ENCODE data around the gene MAPKAP1. TPM values are rescaled to one million over a fixed set of nuclear protein-coding genes. Genes with fewer than 3 reads are reported as not detected.

Gene MAPKAP1
- total RNA-seq, 1 donor from 2014 or later = 84.9 TPM

GRCh38 chr9:125428902-125429467, 278.0 kb downstream of the MAPKAP1 start:
- ChIA-PET POLR2A (no interaction called here), CTCF (no interaction called here)
- Mint-ChIP-seq H3K4me3 (no peak overlapping the region), H3K27me3 (no peaks in the 10 kb centered on the region), H3K27ac (no peak overlapping the region), H3K9me3 (no peaks in the 10 kb centered on the region), H3K36me3 (ENCODE audit: low read depth) (no peaks in the 10 kb centered on the region), H3K4me1 (no peaks in the 10 kb centered on the region)
- DNase-seq (no peak), ATAC-seq (ENCODE audit: low read depth) (no peak)
- no peak for TF ChIP-seq CTCF (IDR thresholded peaks at IDR 0.05)
- intact Hi-C loops (cut with micrococcal nuclease) = no loop called here

GRCh38 chr9:125428060-125428901, 278.7 kb downstream of the MAPKAP1 start:
- H3K4me1 Mint-ChIP-seq = no peaks in the 10 kb centered on the region
- POLR2A ChIA-PET = no interaction called here
- ATAC-seq (ENCODE audit: low read depth) (no peak), DNase-seq (peak; percentile 37)
- no peak overlapping the region for H3K4me3 Mint-ChIP-seq
- H3K27me3 Mint-ChIP-seq = no peaks in the 10 kb centered on the region
- CTCF ChIA-PET = interaction anchor here (1.0 to 1.4 kb wide), 2 partner anchors 21 to 970 kb away, joined by 3 read pairs; no protein-coding TSS in a partner anchor
- intact Hi-C loops (cut with micrococcal nuclease) = no loop called here
- H3K9me3 Mint-ChIP-seq = no peaks in the 10 kb centered on the region
- H3K36me3 Mint-ChIP-seq (ENCODE audit: low read depth) = no peaks in the 10 kb centered on the region
- no peak for TF ChIP-seq CTCF (IDR thresholded peaks at IDR 0.05)
- H3K27ac Mint-ChIP-seq = no peak overlapping the region

- Mint-ChIP-seq H3K9me3 (no peaks in the 10 kb centered on the region), H3K27ac (no peak overlapping the region)
- CTCF ChIA-PET = interaction anchor here (1.0 to 1.4 kb wide), 2 partner anchors 20 to 971 kb away, joined by 3 read pairs; no protein-coding TSS in a partner anchor
These were observed 279.5 kb downstream of the MAPKAP1 start for GRCh38 chr9:125427556-125427955.

GRCh38 chr9:125426926-125427325, 280.1 kb downstream of the MAPKAP1 start:
- no peaks in the 10 kb centered on the region for H3K4me1 Mint-ChIP-seq
- H3K27ac Mint-ChIP-seq = no peak overlapping the region
- ChIA-PET CTCF (interaction anchor here (1.4 kb wide), 1 partner anchor 19 kb away, joined by 3 read pairs; no protein-coding TSS in a partner anchor), POLR2A (no interaction called here)
- DNase-seq = no peak
- no peak for ATAC-seq (ENCODE audit: low read depth)
- no peaks in the 10 kb centered on the region for H3K27me3 Mint-ChIP-seq
- no peak for TF ChIP-seq CTCF (IDR thresholded peaks at IDR 0.05)
- H3K4me3 Mint-ChIP-seq = no peak overlapping the region
- no peaks in the 10 kb centered on the region for H3K36me3 Mint-ChIP-seq (ENCODE audit: low read depth)
- intact Hi-C loops (cut with micrococcal nuclease) = no loop called here
- H3K9me3 Mint-ChIP-seq = no peaks in the 10 kb centered on the region

More at GRCh38 chr9:125427556-125427955, 279.5 kb downstream of the MAPKAP1 start:
- Mint-ChIP-seq H3K4me3 (no peak overlapping the region), H3K36me3 (ENCODE audit: low read depth) (no peaks in the 10 kb centered on the region), H3K4me1 (no peaks in the 10 kb centered on the region), H3K27me3 (no peaks in the 10 kb centered on the region)
- no peak for TF ChIP-seq CTCF (IDR thresholded peaks at IDR 0.05)
- intact Hi-C loops (cut with micrococcal nuclease) = no loop called here
- ATAC-seq (ENCODE audit: low read depth) (no peak), DNase-seq (no peak)
- POLR2A ChIA-PET = no interaction called here

- ChIA-PET POLR2A (no interaction called here), CTCF (no interaction called here)
- Mint-ChIP-seq H3K4me3 (no peak overlapping the region), H3K27ac (no peak overlapping the region), H3K27me3 (no peaks in the 10 kb centered on the region), H3K4me1 (no peaks in the 10 kb centered on the region), H3K9me3 (no peaks in the 10 kb centered on the region), H3K36me3 (ENCODE audit: low read depth) (no peaks in the 10 kb centered on the region)
- intact Hi-C loops (cut with micrococcal nuclease) = no loop called here
- ATAC-seq (ENCODE audit: low read depth) (no peak), DNase-seq (no peak)
- no peak for TF ChIP-seq CTCF (IDR thresholded peaks at IDR 0.05)
These were observed 281.0 kb downstream of the MAPKAP1 start for GRCh38 chr9:125425901-125426515.
